ENCODE results near the gene RNF207. TPM values are rescaled to one million over a fixed set of nuclear protein-coding genes. Genes with fewer than 3 reads are reported as not detected.

The RNF207 gene
- total and polyA plus RNA-seq, 9 donors = 2.0 to 24.4 (median 7.7) TPM

DNA sequence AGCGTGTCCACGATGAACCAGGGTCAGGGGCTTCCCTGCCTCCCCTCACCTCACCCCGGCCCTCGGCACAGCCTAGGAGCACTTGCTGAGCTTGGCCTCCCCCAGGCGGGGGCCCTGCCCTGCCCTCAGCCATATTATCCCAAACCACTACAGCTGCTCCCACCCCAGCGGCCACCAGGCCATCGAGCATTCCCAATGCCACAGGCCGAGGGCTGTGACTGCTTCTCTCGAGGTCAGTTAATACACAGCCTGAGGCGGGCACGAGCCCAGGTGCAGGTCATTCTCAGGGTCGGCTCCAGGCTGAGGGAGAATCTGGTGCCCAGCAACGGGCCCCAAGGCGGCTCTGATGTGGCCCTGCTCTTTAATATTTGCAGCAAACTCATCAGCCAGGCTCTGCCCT, 63.4 kb downstream of the RNF207 start:
- Histone ChIP-seq H3K9me3 (no peaks in the 10 kb centered on the region), H3K27me3 (no peaks in the 10 kb centered on the region), H3K4me1 (ENCODE audit: insufficient read depth) (peaks cover 3% of the 10 kb centered on the region), H3K36me3 (no peaks in the 10 kb centered on the region), H3K27ac (no peak overlapping the region), H3K4me3 (no peak overlapping the region)
- TF ChIP-seq, protein P1, sequence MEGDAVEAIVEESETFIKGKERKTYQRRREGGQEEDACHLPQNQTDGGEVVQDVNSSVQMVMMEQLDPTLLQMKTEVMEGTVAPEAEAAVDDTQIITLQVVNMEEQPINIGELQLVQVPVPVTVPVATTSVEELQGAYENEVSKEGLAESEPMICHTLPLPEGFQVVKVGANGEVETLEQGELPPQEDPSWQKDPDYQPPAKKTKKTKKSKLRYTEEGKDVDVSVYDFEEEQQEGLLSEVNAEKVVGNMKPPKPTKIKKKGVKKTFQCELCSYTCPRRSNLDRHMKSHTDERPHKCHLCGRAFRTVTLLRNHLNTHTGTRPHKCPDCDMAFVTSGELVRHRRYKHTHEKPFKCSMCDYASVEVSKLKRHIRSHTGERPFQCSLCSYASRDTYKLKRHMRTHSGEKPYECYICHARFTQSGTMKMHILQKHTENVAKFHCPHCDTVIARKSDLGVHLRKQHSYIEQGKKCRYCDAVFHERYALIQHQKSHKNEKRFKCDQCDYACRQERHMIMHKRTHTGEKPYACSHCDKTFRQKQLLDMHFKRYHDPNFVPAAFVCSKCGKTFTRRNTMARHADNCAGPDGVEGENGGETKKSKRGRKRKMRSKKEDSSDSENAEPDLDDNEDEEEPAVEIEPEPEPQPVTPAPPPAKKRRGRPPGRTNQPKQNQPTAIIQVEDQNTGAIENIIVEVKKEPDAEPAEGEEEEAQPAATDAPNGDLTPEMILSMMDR (IDR thresholded peaks at IDR 0.05) = no peak
- TF ChIP-seq POLR2A (IDR thresholded peaks at IDR 0.05) (no peak), EP300 (IDR thresholded peaks at IDR 0.05) (no peak)
- intact Hi-C loops (cut with DNase I) = no loop called here
- DNase-seq = no peak
- 84 to 85% (median 84%) methylated on average over 14 of the region's 14 CpGs for WGBS, 3 donors

DNA sequence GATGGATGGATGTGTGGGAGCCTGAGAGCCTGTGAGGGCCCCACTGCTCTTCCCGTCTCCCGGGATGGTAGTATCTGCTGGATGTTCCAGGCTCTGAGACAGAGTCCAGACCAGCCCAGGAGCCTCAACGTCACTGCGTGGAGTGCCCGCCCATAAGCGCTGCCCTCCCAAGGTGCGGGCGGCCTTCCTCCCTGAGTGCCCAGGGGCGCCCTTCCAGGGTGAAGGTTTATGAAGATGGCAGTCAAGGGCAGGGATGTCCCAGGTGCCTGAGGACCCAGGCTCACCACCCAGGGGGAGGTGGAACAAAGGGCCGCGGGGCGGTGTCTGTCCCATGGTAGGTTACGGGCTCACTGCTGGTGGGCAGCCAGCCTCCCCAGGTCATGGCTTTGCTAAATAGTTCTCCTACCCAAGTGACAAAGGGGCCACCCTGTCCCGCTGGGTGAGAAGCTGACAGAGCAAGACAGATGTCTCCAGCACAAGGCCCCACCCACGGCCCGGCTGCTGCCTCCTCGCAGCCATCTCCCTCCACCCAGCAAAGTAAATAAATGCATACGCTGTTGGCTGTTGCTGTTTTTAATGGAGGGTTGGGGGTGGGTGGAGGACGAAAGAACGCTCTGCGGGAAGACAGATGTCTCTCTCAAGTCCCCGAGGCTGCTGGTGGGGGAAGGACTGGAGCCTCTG, 63.9 kb downstream of the RNF207 start:
- Histone ChIP-seq H3K4me1 (ENCODE audit: insufficient read depth) (no peaks in the 10 kb centered on the region), H3K4me3 (no peak overlapping the region), H3K9me3 (no peaks in the 10 kb centered on the region), H3K27ac (no peak overlapping the region), H3K27me3 (no peaks in the 10 kb centered on the region), H3K36me3 (no peaks in the 10 kb centered on the region)
- DNase-seq = no peak
- intact Hi-C loops (cut with DNase I) = no loop called here
- TF ChIP-seq, protein P1 (IDR thresholded peaks at IDR 0.05) = no peak
- no peak for TF ChIP-seq POLR2A (IDR thresholded peaks at IDR 0.05)
- TF ChIP-seq EP300 (IDR thresholded peaks at IDR 0.05) = no peak
- WGBS, 3 donors = 82 to 87% (median 84%) methylated on average over 21 to 22 of the region's 22 CpGs

DNA sequence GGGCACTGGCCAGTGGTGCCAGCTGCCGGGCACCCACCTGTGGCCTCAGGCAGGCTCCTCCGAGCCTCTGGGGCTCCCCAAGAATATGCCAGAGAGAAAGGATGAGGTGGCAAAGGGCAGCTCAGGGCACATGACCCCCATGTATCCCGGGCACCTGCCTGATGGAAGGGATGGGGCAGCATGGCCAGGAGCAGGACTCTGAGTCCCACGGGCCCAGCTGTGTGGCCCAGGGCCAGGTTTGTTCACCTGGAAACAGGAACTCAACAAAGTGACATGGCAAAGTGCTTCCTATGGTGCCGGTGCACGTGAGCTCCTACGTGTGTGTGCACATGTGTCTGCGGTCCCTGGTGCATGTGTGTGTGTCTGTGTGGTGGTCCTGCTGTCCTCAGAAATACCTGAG, 64.5 kb downstream of the RNF207 start:
- DNase-seq = no peak
- WGBS, 3 donors = 73 to 82% (median 81%) methylated on average over 8 of the region's 8 CpGs
- Histone ChIP-seq H3K4me3 (no peak overlapping the region), H3K9me3 (no peaks in the 10 kb centered on the region), H3K4me1 (ENCODE audit: insufficient read depth) (no peaks in the 10 kb centered on the region), H3K27ac (no peak overlapping the region), H3K36me3 (no peaks in the 10 kb centered on the region), H3K27me3 (no peaks in the 10 kb centered on the region)
- intact Hi-C loops (cut with DNase I) = no loop called here
- TF ChIP-seq, protein P1 (IDR thresholded peaks at IDR 0.05) = no peak
- TF ChIP-seq EP300 (IDR thresholded peaks at IDR 0.05) (no peak), POLR2A (IDR thresholded peaks at IDR 0.05) (no peak)

Other genes with a start within 250 kb of the RNF207 start
- gene NPHP4, start 213.7 kb upstream of the RNF207 start, total RNA-seq = 10 to 100 TPM in 6 of 7 donors, 1 to 10 TPM in 1; 7.9 to 20.8 (median 11.0) TPM
- 1 to 10 TPM; 1.5 to 5.7 TPM for gene NPHP4, start 213.7 kb upstream of the RNF207 start, polyA plus RNA-seq
- 10 to 100 TPM in 2 of 7 donors, 1 to 10 TPM in 5; 2.9 to 18.3 (median 8.0) TPM for gene KCNAB2, start 160.2 kb upstream of the RNF207 start, total RNA-seq
- 1 to 10 TPM; 5.4 to 6.3 TPM for gene KCNAB2, start 160.2 kb upstream of the RNF207 start, polyA plus RNA-seq
- gene CHD5, start 25.8 kb upstream of the RNF207 start, total RNA-seq = under 1 TPM; under 0.01 to 0.54 (median 0.23) TPM
- under 1 TPM; 0.12 to 0.29 TPM for gene CHD5, start 25.8 kb upstream of the RNF207 start, polyA plus RNA-seq
- 1,000 to 10,000 TPM in 1 of 7 donors, 100 to 1,000 TPM in 6; 379 to 1,097 (median 715) TPM for gene RPL22, start 6.5 kb upstream of the RNF207 start, total RNA-seq
- gene RPL22, start 6.5 kb upstream of the RNF207 start, polyA plus RNA-seq = 1,000 to 10,000 TPM in 1 of 2 donors, 100 to 1,000 TPM in 1; 619 to 2,062 TPM
- gene ICMT, start 29.8 kb downstream of the RNF207 start, total RNA-seq = 10 to 100 TPM; 13.2 to 39.3 (median 29.9) TPM
- gene ICMT, start 29.8 kb downstream of the RNF207 start, polyA plus RNA-seq = 10 to 100 TPM; 14.8 to 57.9 TPM
- gene HES3, start 38.1 kb downstream of the RNF207 start, total RNA-seq = not detected
- not detected for gene HES3, start 38.1 kb downstream of the RNF207 start, polyA plus RNA-seq
- 10 to 100 TPM in 5 of 7 donors, 1 to 10 TPM in 2; 6.0 to 42.0 (median 17.8) TPM for gene GPR153, start 55.0 kb downstream of the RNF207 start, total RNA-seq
- gene GPR153, start 55.0 kb downstream of the RNF207 start, polyA plus RNA-seq = 10 to 100 TPM in 1 of 2 donors, 1 to 10 TPM in 1; 4.2 to 11.0 TPM
- 10 to 100 TPM in 4 of 7 donors, 1 to 10 TPM in 3; 8.2 to 16.3 (median 11.3) TPM for gene ACOT7, start 187.6 kb downstream of the RNF207 start, total RNA-seq
- 10 to 100 TPM in 1 of 2 donors, 1 to 10 TPM in 1; 6.4 to 20.7 TPM for gene ACOT7, start 187.6 kb downstream of the RNF207 start, polyA plus RNA-seq
- gene HES2, start 213.8 kb downstream of the RNF207 start, total RNA-seq = 1 to 10 TPM in 1 of 7 donors, under 1 TPM in 5, not detected in 1; 0.08 to 9.2 (median 0.43) TPM
- gene HES2, start 213.8 kb downstream of the RNF207 start, polyA plus RNA-seq = not detected
- gene ESPN, start 218.7 kb downstream of the RNF207 start, total RNA-seq = 10 to 100 TPM in 1 of 7 donors, 1 to 10 TPM in 4, under 1 TPM in 2; 0.51 to 46.2 (median 1.9) TPM
- under 1 TPM in 1 of 2 donors, not detected in 1; 0.11 TPM for gene ESPN, start 218.7 kb downstream of the RNF207 start, polyA plus RNA-seq